ENCODE data around the gene HMGCS2.

DNA sequence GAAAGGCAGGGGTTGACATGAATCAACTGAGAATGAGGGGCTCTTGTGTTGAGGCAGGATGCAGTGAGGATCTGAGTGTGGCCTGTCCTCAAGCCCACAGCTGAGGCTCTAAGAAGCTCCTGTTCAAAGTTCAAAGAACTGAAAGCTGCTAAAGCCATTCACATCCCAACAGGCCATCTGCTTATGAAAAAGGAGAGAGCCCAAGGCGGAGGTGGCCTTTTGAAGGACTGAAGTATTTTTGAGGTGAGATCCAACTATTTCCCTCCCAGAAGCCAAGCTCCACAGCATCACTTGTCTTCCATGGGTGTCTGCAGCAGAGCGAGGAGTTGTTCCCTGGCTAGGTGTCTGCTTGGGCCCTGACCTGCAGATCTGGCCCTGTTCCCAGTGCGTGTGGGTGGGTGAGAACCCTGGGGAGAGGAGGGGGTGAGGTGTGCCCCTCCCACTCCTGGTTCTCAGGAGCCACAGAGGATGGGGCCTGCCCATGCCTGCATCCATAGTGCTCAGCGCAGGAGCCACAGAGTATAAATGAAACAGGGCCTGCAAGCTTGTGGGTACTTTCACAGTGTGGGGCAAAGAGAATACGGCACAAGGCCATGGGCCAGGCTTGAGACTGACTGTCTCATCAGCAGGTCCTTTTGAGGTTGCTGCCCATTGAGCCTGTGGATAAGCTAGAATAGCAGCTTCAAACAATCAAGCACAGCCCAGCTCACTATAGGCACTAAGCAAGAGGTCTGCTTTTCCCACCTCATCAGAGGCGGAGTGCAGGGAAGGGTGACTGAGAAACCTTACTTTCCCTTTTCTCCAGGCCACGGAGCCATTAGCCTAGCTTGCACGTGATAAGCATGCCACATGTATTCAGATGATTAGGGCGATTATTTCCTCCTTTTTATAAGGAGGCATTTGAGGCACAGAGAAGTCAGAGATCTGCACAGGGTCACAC is 26.8 kb upstream of the HMGCS2 start:
- TF ChIP-seq, protein P1, sequence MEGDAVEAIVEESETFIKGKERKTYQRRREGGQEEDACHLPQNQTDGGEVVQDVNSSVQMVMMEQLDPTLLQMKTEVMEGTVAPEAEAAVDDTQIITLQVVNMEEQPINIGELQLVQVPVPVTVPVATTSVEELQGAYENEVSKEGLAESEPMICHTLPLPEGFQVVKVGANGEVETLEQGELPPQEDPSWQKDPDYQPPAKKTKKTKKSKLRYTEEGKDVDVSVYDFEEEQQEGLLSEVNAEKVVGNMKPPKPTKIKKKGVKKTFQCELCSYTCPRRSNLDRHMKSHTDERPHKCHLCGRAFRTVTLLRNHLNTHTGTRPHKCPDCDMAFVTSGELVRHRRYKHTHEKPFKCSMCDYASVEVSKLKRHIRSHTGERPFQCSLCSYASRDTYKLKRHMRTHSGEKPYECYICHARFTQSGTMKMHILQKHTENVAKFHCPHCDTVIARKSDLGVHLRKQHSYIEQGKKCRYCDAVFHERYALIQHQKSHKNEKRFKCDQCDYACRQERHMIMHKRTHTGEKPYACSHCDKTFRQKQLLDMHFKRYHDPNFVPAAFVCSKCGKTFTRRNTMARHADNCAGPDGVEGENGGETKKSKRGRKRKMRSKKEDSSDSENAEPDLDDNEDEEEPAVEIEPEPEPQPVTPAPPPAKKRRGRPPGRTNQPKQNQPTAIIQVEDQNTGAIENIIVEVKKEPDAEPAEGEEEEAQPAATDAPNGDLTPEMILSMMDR (IDR thresholded peaks at IDR 0.05 in 8 of 11, conservative IDR thresholded peaks at IDR 0.05 in 3 of 11): no peak
- no peak for TF ChIP-seq POLR2A (IDR thresholded peaks at IDR 0.05)

Measured in spleen (tissue), 7 donors.